A549 (cell line): ENCODE data around the gene ZNF580.

Experiments
- BCL3 ChIP-seq: fragments of >200 bp; sonication (Bioruptor Twin); formaldehyde crosslinking; IDR thresholded peaks from 3 replicates; pipeline ENCODE4 v1.6.1; 2016
- CBX2 ChIP-seq: fragments of 200-600 bp; sonication (generic); IDR thresholded peaks from 2 replicates; pipeline ENCODE4 v1.6.1; 2016; ENCODE audit warnings: low read depth, mild to moderate bottlenecking, borderline replicate concordance
- CHD2 ChIP-seq: fragments of 150-350 bp; IDR thresholded peaks from 2 replicates; pipeline ENCODE4 v1.6.1; 2014; ENCODE audit warnings: low read length; ENCODE audit not compliant: partially characterized antibody
- CTCF ChIP-seq: fragments of >200 bp; sonication (Bioruptor Twin); formaldehyde crosslinking; IDR thresholded peaks from 3 replicates; pipeline ENCODE4 v1.5.1; 2016
- FOSB ChIP-seq: fragments of 250-450 bp; sonication (Bioruptor Pico); IDR thresholded peaks from 2 replicates; pipeline ENCODE4 v1.5.0; 2020; ENCODE audit warnings: mild to moderate bottlenecking, moderate library complexity
- KDM1A ChIP-seq: fragments of 200-600 bp; sonication (generic); IDR thresholded peaks from 2 replicates; pipeline ENCODE4 v1.6.1; 2016; ENCODE audit warnings: low read depth, mild to moderate bottlenecking
- POLR2A ChIP-seq: IDR thresholded peaks from 2 replicates; pipeline ENCODE4 v1.6.1; 2012; ENCODE audit warnings: mild to moderate bottlenecking, low read length
- SMC3 ChIP-seq: fragments of >200 bp; sonication (Bioruptor Twin); formaldehyde crosslinking; IDR thresholded peaks from 3 replicates; pipeline ENCODE4 v1.6.1; 2018; ENCODE audit warnings: inconsistent platforms

GRCh38 chr19:55614711-55615542, 25.9 kb upstream of the ZNF580 start:
- TF ChIP-seq POLR2A (no peak), CBX2 (no peak), CTCF (no peak), BCL3 (no peak), CHD2 (no peak), KDM1A (no peak), FOSB (CRISPR knock-in tag) (no peak), SMC3 (no peak)
